Cardiac fibroblast (primary cell): ENCODE results near the gene NR4A2.

ENCODE experiments used
- DNase-seq, 2 donors: peaks; one replicate each; pipeline versions ENCODE4 v3.0.0 to v3.0.0-alpha.2; 2010; ENCODE audit warnings: low read depth in 2 of 2
- H3K4me3 ChIP-seq, 2 donors: replicated peaks in 1 of 2; 1 replicate in 1 of 2; 2 replicates in 1 of 2; pipeline ENCODE4 v1.5.1; 2011; ENCODE audit warnings: low read depth in 2 of 2, low read length in 2 of 2, mild to moderate bottlenecking in 2 of 2, moderate library complexity in 1 of 2
- TF ChIP-seq, protein P1 (sequence below): IDR thresholded peaks from one replicate; pipeline ENCODE4 v1.5.1; 2011; ENCODE audit warnings: low read depth, mild to moderate bottlenecking, low read length, inconsistent platforms

The NR4A2 gene

DNA sequence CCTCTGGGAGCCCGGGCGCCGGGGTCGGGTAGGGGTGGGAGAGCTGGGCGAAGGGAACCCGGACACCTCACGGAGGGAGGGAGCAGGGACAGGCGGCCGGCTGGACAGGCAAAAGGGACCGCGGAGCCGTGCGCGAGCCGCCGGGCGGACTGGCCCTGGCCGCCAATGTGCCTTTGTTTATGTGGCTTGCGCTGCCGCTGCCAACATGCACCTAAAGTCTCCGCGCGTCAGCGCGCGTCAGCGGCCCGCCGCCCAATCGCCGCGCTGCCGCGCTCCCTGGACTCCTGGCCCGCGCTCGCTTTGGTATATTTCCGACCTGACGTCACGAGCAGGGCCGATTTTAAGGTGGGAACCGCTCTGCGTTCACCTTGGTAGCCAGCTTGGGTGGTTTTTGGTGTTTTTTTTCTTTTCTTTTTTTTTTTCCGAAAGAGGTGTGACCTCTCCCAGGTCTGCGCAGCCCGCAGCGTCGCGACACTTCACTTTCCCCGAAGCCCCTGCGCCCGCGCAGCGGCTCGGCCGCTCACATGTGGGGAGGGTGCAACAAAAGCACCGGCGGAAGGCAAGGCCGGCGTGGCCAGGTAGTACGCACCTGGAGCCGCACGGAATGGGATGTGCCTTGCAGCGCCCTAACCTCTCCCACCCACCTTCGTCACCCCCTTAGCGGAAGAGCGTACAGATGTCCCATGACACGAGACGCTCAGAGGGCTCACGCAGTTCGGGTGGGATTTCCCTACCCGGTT is at the start of gene NR4A2:
TSS of gene NR4A2 (minus strand) at position 188 of the 740 bp plus-strand sequence. CDS start 2,535 bp downstream, outside the sequence.
- TF ChIP-seq, protein P1, sequence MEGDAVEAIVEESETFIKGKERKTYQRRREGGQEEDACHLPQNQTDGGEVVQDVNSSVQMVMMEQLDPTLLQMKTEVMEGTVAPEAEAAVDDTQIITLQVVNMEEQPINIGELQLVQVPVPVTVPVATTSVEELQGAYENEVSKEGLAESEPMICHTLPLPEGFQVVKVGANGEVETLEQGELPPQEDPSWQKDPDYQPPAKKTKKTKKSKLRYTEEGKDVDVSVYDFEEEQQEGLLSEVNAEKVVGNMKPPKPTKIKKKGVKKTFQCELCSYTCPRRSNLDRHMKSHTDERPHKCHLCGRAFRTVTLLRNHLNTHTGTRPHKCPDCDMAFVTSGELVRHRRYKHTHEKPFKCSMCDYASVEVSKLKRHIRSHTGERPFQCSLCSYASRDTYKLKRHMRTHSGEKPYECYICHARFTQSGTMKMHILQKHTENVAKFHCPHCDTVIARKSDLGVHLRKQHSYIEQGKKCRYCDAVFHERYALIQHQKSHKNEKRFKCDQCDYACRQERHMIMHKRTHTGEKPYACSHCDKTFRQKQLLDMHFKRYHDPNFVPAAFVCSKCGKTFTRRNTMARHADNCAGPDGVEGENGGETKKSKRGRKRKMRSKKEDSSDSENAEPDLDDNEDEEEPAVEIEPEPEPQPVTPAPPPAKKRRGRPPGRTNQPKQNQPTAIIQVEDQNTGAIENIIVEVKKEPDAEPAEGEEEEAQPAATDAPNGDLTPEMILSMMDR = no peak
- peak within 1 kb of the TSS; percentile 67 to 84 for H3K4me3 ChIP-seq
- peak; percentile 88 to 95 for DNase-seq

GRCh38 chr2:156380117-156380645 is 47.7 kb upstream of the NR4A2 start:
- H3K4me3 ChIP-seq = no peak overlapping the region
- no peak for DNase-seq
- TF ChIP-seq, protein P1 = no peak

GRCh38 chr2:156379714-156380113 is 47.2 kb upstream of the NR4A2 start:
- TF ChIP-seq, protein P1 = no peak
- no peak for DNase-seq
- H3K4me3 ChIP-seq = no peak overlapping the region

DNA sequence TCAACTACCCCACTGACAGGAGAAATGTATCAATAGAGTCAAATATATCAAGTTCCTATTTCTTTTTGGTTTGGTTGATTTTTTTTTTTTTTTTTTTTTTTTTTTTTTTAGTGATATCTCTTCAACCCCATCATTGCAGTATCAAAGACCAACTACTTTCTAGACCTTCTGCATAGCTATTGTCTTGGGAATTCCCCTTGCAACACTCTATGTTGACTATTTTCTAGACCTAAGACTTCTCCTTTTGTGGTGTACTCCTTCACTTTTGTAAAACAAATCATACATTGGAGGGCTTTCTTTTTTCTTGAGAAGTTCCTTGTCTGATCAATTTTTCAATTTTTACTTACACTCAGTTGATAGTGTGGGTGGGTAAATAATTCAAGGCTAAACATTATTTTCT is 46.5 kb upstream of the NR4A2 start:
- no peak overlapping the region for H3K4me3 ChIP-seq
- TF ChIP-seq, protein P1 = no peak
- DNase-seq = no peak

- TF ChIP-seq, protein P1 = no peak
- no peak overlapping the region for H3K4me3 ChIP-seq
- DNase-seq = no peak
Measured at GRCh38 chr2:156366753-156367152, 34.2 kb upstream of the NR4A2 start.

GRCh38 chr2:156363141-156363540 is 30.6 kb upstream of the NR4A2 start:
- TF ChIP-seq, protein P1 = no peak
- no peak for DNase-seq

More at GRCh38 chr2:156363141-156363540, 30.6 kb upstream of the NR4A2 start:
- no peak overlapping the region for H3K4me3 ChIP-seq
